Brain microvascular endothelial cell (primary cell): Measurements from ENCODE around the gene MYMX.

ENCODE experiments used
- DNase-seq: peaks from one replicate; pipeline ENCODE4 v3.0.0-alpha.2; 2020
- H3K27ac ChIP-seq: fragments of 250-450 bp; sonication (Bioruptor Pico); 2 replicates; pipeline ENCODE4 v1.5.1; 2020; ENCODE audit warnings: mild to moderate bottlenecking, moderate library complexity
- H3K27me3 ChIP-seq: fragments of 250-450 bp; sonication (Bioruptor Pico); replicated peaks from 2 replicates; pipeline ENCODE4 v1.5.1; 2020; ENCODE audit warnings: mild to moderate bottlenecking
- H3K36me3 ChIP-seq: fragments of 250-450 bp; sonication (Bioruptor Pico); replicated peaks from 2 replicates; pipeline ENCODE4 v1.5.1; 2020; ENCODE audit warnings: mild to moderate bottlenecking
- H3K4me3 ChIP-seq: 2 replicates; pipeline ENCODE4 v1.5.1; 2011; ENCODE audit warnings: low read depth, mild to moderate bottlenecking, control low read depth, low read length, moderate library complexity
- in situ Hi-C: cut with HindIII; loops from 2 replicates; pipeline ENCODE4 v1.10.0; 2017; ENCODE audit warnings: low sequenced_read_pairs, low pct_ligation_motif_present
- TF ChIP-seq, protein P1 (sequence below): IDR thresholded peaks from 2 replicates; pipeline ENCODE4 v1.5.1; 2011; ENCODE audit warnings: low read depth, mild to moderate bottlenecking, moderate library complexity, low read length, control low read depth, inconsistent platforms; ENCODE audit errors: missing control alignments

MYMX gene

DNA sequence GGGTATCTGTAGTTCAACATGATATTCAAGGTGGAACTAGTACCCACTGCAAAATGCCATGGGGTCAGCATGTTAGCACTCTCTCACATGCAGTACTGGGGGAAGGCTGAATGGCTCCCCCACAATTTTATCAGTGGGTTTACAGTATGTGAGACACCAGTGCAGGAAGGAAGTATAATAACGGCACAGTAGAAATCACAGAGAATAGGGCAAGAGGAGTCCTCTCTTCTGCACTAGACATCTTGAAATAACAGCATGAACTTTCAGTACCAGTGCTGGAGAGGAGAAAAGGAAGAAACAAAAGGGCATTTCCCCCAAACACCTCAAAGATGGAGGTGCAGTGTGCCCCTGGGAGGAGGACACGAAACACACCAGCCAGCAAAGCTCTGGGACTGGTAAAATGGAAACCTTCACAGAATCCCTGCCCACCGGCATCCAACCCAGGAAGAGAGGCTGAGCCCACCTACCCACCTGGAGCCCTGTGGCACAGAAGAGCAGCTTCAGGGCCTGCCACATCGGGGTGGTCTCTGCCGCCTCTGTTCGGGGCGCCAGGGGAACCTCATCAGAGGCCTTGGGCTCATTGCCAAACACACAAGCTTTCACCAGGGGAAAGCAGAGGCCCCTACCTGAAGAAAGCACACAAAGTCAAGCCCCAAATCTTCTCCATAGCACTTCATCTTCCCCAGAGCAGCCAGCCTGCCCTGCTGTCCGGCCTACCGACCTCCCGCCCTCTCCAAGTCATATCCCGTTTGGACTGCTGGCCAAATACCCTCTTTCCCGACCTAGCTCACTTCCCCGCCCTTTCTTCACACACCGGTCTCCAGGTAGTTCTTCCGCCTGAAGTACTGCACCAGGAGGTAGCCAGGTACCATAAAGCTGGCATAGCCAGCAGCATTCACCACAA lies 39.4 kb downstream of the MYMX start:
- in situ Hi-C loops = no loop called here
- TF ChIP-seq, protein P1, sequence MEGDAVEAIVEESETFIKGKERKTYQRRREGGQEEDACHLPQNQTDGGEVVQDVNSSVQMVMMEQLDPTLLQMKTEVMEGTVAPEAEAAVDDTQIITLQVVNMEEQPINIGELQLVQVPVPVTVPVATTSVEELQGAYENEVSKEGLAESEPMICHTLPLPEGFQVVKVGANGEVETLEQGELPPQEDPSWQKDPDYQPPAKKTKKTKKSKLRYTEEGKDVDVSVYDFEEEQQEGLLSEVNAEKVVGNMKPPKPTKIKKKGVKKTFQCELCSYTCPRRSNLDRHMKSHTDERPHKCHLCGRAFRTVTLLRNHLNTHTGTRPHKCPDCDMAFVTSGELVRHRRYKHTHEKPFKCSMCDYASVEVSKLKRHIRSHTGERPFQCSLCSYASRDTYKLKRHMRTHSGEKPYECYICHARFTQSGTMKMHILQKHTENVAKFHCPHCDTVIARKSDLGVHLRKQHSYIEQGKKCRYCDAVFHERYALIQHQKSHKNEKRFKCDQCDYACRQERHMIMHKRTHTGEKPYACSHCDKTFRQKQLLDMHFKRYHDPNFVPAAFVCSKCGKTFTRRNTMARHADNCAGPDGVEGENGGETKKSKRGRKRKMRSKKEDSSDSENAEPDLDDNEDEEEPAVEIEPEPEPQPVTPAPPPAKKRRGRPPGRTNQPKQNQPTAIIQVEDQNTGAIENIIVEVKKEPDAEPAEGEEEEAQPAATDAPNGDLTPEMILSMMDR = no peak
- Histone ChIP-seq H3K27ac (peak overlapping the region; percentile 62), H3K27me3 (no peaks in the 10 kb centered on the region), H3K36me3 (peaks cover 51% of the 10 kb centered on the region), H3K4me3 (peak overlapping the region; percentile 81)
- no peak for DNase-seq

DNA sequence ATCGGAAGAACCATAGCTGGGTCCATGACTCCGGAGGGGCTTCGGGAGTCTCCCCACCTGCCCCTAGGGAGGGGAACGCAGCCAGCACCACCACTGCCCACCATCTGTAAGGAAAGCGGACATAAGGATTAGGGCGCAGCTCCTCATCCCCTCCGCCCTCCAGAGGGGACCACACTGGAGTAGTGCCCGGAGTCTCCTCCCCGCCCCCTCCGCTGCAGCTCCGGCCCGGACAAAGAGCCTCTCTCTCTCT lies 40.0 kb downstream of the MYMX start:
- in situ Hi-C loops = no loop called here
- Histone ChIP-seq H3K4me3 (peak overlapping the region; percentile 81), H3K27ac (peak overlapping the region; percentile 62), H3K27me3 (no peaks in the 10 kb centered on the region), H3K36me3 (peaks cover 45% of the 10 kb centered on the region)
- TF ChIP-seq, protein P1 = no peak
- DNase-seq = no peak

DNA sequence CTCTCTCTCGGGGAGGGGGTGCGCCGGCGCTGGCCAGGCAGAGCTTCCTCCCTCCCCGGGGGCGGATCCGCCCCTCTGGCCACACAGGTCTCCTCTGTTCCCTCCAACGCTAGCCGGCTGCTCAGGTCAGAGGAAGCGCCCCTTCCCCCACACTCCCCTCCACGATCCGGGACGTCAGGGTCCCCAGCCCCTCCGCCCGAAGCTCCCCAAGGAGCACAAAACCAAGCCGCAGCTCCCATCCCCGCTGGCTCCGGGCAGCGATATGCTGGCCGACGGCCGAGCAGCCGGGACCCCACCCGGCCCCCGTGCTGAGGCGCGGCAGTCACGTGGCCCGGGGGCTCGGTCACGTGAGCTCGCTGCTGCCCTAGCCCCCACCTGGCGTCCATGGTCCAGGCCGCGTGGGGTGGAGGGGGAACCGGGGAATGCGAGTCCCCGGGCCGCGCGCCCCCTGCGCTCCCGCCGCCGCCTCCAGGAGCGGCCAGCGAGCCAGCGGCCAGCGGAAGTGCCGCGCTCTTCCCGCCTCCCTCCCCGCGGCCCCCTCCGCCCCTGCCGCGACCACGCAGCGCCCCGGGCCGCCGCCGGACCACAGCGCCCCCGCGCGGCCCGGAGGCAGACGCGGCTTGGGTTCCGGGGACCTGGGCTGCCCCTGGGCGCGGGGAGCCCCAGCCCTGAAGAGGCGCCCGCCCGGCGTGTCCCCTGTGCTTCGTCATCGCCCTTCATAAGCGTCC lies 40.5 kb downstream of the MYMX start, which contains the start of gene SLC35B2:
TSS of gene SLC35B2 (minus strand) at position 504 of the 728 bp plus-strand sequence. CDS start at position 386, 118 bp downstream.
- in situ Hi-C loops = no loop called here
- TF ChIP-seq, protein P1 = peak; percentile 41
- Histone ChIP-seq H3K27me3 (no peaks in the 10 kb centered on the region), H3K4me3 (peak within 1 kb of the TSS; percentile 81), H3K27ac (peak within 1 kb of the TSS; percentile 62), H3K36me3 (peaks cover 40% of the 10 kb centered on the region)
- peak; percentile 47 for DNase-seq

DNA sequence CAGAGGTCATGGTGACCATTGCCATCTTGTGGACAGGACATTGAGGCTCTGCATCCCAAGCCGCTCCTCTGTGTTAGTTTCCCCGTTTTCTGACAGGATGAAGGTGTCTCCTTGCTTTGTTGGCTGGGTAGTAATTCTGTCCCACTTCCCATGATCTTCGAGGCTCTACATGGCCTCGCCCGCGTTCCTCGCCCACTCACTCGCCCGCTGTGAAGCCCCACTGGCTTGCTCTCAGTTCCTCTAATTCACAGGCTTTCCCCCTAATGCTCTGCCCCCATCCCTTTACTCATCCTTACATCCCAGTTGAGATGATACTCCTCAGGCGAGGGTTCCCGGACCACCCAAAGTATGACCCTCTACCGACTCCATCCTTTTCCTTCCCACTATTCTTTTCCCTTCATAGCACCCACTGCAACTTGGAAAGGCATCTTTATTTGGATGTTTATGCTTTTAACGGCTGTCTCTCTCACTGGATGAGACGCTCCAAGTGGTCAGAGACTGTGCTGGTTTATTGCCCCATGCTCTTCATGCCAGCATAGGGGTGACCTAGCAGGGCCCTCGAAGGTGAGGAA lies 41.1 kb downstream of the MYMX start:
- Histone ChIP-seq H3K36me3 (peaks cover 34% of the 10 kb centered on the region), H3K4me3 (peak overlapping the region; percentile 81), H3K27me3 (no peaks in the 10 kb centered on the region), H3K27ac (peak overlapping the region; percentile 62)
- in situ Hi-C loops = no loop called here
- DNase-seq = no peak
- TF ChIP-seq, protein P1 = no peak

DNA sequence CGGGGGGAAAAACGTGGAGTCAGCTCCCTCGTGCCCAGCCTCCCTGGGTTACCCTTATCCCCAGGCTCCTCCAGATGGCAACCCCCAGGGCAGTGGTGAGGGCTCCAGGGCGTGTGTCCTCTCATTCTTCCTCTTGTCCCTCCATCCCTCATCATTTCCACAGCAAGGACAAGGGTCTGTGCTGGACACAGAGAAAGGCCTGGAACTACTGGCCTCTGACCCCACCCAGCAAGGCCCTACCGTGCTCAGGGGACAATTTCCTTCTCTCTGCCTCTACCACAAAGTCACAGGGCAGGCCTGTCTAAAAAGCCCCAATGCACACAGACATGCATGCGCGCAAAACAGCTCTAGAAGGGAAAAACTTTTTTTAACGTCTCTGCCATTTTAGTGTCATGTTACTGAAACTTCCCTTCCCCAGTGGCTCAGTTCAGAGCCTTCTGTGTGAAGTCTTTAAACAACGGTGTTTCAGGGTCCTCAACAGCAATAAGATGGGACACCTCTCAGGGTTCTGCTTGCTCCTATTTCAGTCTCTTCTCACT lies 41.7 kb downstream of the MYMX start:
- Histone ChIP-seq H3K27me3 (no peaks in the 10 kb centered on the region), H3K4me3 (no peak overlapping the region), H3K36me3 (peaks cover 28% of the 10 kb centered on the region), H3K27ac (no peak overlapping the region)
- in situ Hi-C loops = no loop called here
- no peak for DNase-seq
- TF ChIP-seq, protein P1 = no peak
